MM.1S (cell line): ENCODE measurements around the gene RBMS2.

Experiments used
- CTCF ChIP-seq: fragments of 300-600 bp; sonication (generic); IDR thresholded peaks from 2 replicates; pipeline ENCODE4 v1.5.1; 2016; ENCODE audit warnings: antibody characterized with exemption, low read length, mixed read lengths
- EZH2 ChIP-seq: fragments of 300-600 bp; sonication (generic); optimal IDR thresholded peaks from 2 replicates; pipeline ENCODE3; 2017; ENCODE audit warnings: low read depth, mild to moderate bottlenecking, antibody characterized with exemption, low read length, mixed read lengths
- EZH2phosphoT487 ChIP-seq: fragments of 300-600 bp; sonication (generic); IDR thresholded peaks from 2 replicates; pipeline ENCODE4 v1.6.1; 2018; ENCODE audit warnings: antibody characterized with exemption, low read length

- TF ChIP-seq CTCF, result no peak
- TF ChIP-seq EZH2, result no peak
- TF ChIP-seq EZH2phosphoT487, result no peak
Measured at GRCh38 chr12:56528846-56529245, 7.2 kb downstream of the RBMS2 start.
